Medulla oblongata (tissue), 1 donor: Measurements from ENCODE around the gene INTS15.
"Not testable (repeated sequence)": the region's sequence is repeated elsewhere in the genome, so short reads cannot be mapped to it uniquely, and the experiment has no call there.

ENCODE experiments used
- DNase-seq: peaks from one replicate; pipeline ENCODE4 v3.0.0-alpha.2; 2015; ENCODE audit errors: extremely low spot score

Gene INTS15

DNA sequence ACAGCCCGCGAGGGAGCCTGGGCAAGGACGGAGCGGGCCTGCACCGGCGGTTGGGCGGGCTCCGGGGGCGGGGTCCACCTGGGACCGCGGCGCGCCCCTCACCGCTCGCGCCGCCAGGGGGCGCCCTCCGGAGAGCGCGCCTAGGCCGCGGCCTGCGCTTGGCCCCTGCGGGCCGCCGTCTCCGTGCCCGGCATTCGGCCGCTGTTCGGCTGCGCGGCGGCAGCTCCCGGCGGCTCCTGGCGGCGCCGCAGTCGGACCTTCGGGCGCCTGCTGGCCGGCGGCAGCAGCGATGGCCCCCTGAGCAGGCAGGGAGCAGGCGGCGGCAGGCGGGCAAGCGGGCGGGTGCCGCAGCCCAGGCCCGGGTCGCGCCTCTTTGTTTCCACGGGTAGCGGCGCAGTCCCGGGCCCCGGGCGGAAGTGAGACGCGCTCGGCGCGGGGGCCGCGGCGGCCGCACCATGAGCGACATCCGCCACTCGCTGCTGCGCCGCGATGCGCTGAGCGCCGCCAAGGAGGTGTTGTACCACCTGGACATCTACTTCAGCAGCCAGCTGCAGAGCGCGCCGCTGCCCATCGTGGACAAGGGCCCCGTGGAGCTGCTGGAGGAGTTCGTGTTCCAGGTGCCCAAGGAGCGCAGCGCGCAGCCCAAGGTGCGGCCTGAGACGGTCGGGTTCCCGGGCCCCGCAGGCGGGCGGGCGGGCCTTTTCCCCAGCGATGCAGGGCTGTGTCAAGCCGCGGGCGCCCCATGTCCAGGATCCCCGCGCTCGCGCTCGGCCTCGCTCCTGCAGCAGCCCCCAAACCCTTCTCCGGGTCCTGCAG, at the start of gene INTS15:
Gene INTS15, plus strand, starts transcription at position 193 of the 816 bp plus-strand sequence. Its CDS starts 263 bp downstream, at position 456.
- peak; percentile 62 for DNase-seq

DNA sequence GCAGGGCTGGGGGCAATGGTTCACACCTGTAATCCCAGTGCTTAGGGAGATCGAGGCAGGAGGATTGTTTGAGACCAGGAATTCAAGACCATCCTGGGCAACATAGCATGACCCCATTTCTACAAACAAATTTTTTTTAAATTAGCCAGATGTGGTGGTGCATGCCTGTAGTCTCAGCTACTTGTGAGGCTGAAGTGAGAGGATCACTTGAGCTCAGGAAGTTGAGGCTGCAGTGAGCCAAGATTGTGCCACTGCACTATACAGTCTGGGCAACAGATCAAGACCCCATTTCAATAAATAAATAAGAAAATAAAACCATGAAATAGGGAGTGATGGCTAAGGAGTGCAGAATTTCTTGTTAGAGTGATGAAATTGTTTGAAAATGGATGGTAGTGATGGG, 47.5 kb upstream of the INTS15 start:
- DNase-seq: no peak

DNA sequence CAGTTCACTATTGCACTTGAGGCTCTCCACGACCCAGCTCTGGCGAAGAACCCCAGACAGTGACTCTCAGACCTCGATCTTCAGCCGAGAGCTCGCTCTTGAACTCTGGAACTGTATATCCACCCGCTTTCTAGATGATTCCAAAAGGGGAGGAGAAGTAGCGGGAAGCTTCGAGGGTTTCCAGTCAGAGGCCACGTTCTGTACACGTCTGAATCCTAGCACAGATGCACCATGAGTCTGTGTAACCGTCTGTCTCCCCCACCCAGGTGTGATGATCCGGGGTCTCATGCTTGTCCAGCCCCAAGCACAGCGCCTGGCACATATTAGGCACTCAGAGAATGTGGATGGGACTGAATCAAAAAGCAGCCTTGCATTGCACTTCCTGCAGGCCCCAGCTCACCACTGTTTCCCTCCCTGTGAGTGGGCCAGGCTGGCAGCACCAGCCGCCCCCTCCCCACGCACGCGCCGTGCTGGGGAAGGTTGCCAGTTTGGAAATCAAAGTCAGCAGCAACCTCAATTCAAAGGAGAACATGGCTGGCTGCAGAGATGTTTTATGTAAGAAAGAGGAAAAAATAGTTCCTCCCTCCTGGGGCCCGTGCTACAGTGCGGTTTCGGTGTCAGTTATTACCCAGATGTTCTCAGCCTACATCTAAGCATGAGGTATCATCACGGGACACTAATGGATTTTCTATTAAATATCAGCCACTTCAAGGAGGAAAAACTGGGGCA, 44.3 kb upstream of the INTS15 start:
- no peak for DNase-seq

DNA sequence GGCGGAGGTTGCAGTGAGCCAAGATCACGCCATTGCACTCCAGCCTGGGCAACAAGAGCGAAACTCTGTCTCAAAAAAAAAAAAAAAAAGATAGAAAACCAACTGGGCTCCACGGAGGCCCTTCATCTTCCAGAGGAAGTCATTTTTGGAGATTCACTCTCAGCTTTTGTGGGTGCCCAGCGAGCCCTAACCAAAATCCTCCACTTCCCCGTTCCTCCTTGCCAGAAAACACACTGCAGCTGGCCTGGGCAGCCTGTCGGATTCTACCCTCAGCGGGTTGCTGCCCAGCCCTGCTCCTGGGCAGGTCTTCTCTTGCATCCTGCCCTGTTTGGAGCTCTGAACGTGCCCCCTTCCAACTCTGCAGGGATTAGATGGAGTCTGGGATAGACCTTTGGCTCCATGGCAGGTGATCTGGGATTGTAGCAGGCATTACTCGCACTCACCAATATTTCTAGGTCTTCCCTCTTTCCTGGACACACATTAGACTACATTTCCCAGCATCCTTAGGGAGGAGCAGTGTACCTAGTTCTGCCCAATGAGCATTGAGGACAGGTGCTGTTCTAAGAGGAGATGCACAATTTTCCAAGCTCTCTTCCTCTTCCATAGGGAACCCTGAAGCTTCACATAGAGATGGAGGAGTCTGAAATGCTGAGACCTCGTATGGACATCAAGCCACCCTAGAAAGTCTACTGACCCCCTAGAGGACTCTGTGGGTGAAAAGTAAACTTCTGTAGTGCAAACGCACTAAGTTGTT, 43.1 kb upstream of the INTS15 start:
- no peak for DNase-seq

DNA sequence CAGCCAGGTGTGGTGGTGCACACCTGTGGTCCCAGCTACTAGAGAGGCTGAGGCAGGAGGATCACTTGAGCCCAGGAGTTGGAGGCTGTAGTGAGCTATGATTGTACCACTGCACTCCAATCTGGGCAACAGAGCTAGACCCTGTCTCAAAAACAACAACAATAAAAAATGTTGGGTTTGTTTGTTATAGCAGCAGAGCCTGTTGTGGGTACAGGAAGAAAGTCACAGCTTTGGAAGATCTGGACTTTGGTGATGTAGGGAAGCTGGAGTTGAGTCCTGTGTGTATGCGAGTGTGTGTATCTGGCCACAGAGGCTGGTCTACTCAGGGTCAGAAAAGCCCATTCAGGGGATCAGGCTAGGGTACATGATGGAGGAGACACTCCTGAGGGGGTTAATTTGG, 42.4 kb upstream of the INTS15 start:
- no peak for DNase-seq

DNA sequence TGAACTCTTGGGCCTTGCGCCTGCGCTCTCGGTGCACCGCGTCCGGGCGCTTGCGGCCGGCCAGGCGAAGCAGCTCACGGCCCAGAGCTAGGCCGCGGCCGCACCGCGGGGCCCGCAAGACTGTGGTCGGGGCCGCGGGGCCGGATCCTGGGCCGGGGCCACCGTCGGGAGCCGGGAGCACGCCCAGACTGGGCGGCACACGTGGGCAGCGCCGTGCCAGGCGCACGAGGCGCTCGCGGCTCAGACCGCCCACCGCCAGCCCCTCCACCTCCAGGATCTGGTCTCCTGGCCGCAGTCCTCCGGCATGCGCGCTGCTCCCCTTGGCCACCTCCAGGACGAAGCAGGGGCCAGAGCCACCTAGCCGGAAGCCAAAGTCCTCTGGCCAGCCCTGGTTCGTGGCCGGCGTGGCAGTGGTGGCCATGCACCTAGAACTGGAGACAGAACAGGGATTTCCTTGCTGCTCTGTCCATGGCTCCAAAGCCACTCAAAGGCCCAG, 38.8 kb upstream of the INTS15 start, which contains the start of gene GRID2IP:
Gene GRID2IP, minus strand, starts transcription at position 446 of the 496 bp plus-strand sequence. Its CDS starts 25 bp downstream, at position 421.
- DNase-seq: no peak

DNA sequence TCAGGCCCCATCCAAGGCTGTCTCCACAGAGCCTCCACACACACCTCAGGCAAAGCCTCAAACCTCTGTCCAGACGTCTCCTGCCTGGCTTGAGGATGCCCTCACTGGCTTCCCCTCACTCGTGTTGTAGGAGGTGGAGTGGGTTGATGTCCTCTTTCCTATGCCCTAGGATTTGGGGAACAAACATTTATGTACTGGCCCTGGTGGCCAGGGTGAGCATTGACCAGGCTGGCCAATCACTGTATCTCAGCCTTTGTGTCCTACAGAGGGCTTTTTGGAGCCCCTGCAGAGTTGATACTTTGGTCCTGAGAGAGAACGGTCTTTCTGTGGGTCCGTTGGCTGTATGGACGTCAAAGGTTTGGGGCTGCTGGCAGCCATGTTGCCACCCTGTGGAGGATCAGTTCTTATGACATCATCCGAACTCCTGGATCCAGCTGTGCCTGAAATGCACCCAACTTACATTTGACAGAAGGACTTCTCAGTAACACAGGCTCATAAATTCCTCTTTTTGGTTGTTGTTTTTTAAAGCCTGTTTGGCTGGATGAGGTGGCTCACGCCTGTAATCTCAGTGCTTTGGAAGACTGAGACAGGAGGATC, 36.3 kb upstream of the INTS15 start:
- no peak for DNase-seq

DNA sequence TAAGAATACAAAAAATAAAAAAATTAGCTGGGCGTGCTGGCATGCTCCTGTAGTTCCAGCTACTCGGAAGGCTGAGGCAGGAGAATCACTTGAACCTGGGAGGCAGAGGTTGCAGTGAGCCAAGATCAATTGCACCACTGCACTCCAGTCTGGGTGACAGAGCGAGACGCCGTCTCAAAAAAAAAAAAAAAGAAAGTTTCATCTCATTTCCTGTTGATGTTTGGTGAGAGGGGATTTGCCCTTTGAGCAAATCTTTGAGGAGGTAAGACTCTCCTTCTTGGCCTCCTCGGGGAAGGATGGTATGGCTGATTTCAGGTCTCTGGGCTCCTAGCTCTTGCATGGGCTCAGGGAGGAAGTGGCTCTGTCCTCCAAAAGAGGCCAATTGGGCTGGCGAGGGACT, 35.0 kb upstream of the INTS15 start:
- DNase-seq: no peak

DNA sequence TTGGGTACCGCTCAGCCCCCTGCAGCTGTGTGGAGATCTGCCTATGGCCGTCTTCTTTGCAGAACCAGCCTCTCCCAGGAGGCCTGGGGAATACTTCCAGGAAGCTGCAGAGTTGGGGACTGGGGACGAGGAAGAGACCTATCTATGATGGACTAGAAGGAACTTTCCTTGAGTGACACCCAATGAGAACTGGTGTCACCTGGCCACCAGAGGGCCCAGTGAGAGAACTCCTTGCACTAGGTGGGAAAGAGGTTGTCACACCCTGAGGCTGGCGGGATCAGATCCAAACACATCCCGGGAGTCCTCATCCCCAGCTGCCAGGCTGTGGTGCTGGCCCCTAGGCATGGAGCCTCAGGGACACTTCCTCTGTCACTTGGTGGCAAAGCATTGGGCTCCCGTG, 33.6 kb upstream of the INTS15 start:
- DNase-seq: no peak

DNA sequence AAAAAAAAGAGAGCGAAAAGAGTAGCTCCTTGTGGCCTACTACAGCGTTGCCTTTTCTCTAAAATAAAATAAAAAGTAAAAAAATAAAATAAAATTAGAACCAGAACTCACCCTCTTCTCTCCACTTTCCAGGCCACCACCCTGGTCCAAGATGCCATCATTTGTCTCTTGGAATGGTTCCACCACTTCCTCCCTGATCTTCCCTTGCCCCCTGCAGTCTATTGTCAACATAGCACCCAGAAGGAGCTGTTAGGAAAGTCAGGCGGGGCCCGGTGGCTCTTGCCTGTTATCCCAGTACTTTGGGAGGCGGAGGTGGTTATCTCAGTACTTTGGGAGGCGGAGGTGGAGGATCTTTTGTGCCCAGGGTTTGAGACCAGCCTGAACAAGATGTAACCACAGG, 31.0 kb upstream of the INTS15 start:
- DNase-seq: peak; percentile 54

DNA sequence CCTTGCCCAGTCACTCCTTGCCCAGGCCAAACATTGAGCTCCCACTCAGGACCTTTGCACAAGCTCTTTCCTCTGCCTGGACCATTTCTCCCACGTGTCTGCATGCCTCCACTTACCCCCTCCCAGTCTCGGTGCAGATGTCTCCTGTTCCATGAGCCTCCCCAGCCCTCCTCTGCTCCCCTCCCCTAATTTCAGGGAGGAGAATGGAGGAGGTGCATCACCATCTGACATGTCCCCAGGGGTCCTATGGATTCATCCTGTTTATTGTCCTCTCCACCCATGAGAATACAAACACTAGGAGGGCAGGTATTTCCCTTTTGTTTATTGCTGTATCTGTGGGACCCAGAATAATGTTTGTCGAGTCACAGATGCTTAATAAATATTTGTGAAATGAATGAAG, 29.9 kb upstream of the INTS15 start:
- DNase-seq: no peak

DNA sequence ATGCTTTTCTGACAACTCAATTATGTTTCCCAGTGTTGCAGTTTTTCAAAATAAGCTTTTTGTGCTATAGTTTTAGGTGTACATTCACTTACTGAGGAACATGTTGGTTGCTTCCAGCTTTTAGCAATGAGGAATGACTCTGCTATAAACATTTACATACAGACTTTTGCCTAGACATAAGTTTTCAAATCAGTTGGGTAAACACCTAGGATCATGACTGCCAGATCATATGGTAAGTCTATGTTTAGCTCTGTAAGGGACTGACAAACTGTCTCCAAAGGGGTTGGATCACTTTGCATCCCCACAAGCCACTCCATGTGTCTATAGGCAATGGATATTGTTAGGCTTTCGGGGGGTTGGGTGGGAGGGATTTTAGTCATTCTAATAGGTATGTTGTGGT, 27.7 kb upstream of the INTS15 start:
- DNase-seq: no peak

DNA sequence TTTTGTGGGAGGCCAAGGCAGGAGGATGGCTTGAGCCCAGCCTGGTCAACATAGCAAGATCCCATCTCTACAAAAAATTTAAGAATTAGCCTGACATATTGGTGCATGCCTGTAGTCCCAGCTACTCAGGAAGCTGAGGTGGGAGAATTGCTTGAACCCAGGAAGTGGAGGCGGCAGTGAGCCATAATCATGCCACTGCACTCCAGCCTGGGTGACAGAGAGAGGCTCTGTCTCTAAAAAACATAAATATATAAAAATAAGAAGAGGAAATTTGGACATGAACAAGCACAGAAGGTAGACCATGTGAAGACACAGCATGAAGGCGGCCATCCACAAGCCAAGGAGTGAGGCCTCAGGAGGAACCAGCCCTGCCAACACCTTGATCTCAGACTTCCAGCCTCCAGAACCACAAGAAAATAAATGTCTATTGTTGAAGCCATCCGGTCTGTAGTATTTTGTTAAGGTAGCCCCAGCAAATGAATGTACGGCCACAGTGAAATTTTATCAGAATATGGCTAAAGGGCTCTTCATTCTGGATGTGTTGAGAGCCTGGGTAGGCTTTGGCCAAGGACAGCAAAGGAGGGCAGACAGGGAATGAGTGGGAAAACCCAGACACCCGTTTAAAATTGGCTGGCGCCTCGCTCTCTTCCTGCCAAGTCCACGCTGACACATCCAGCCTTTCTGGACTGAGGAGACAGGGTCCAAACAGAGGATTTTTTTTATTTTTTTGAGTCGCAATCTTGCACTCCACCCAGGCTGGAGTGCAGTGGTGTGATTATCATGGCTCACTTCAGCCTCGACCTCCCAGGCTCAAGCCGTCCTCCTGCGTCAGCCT, 25.7 kb upstream of the INTS15 start:
- peak; percentile 55 for DNase-seq

DNA sequence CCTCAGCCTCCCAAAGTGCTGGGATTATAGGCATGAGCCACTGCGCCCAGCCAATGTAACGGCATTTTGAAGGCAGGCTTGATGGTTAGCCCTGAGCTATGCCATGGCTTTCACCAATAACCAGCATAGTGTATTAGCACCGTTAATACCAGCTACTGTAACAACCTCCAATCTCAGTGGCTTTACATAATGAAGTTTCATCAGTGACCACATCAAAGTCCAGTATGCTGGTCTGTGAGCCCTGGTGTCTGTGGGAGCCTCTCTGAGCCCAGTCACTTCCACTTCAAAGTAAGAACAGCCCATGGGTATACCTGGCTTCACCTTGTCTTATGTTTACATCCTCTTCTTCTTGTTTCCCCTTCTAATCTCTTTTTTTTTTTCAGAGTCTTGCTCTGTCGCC, 24.2 kb upstream of the INTS15 start:
- DNase-seq: no peak

DNA sequence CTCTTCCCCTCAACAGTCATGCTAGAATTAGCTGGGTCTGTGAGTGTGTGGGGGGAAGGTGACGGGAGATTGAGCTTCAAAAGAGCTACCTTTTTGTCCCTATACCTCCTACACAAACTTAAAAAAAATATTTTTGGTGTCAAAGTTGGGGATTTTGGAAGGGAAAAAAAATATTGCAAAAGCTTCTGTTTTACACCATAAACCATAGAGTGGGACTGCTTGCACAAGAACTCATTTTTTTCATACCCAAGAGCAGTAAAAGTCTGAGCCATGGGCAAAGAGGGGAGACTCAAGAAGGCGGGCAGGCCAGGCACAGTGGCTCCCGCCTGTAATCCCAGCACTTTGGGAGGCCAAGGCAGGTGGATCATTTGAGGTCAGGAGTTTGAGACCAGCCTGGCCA, 21.9 kb upstream of the INTS15 start:
- no peak for DNase-seq

DNA sequence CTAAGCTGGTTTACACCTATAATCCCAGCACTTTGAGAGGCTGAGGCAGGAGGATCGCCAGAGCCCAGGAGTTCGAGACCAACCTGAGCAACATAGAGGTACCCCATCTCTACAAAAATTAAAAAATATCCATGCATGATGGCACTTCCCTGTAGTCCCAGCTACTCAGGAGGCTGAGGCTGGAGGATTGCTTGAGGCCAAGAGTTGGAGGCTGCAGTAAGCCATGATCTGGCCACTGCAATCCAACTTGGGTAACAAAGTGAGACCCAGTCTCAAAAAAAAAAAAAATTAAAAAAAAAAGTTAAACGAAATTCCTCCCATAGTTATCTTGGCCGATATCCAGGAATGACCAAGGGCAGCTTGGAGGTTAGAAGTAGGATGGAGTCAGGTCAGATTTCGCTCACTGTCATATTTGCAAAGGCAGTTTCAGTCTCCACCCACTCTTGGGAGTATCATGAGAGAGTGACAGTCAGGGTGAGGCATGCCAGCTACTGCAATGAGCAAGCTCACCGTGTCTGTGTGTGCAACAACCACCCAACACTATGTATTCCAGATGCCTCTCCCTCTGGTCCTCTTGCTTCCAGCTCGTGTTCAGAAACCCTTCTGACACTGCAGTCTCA, 18.6 kb upstream of the INTS15 start:
- no peak for DNase-seq

DNA sequence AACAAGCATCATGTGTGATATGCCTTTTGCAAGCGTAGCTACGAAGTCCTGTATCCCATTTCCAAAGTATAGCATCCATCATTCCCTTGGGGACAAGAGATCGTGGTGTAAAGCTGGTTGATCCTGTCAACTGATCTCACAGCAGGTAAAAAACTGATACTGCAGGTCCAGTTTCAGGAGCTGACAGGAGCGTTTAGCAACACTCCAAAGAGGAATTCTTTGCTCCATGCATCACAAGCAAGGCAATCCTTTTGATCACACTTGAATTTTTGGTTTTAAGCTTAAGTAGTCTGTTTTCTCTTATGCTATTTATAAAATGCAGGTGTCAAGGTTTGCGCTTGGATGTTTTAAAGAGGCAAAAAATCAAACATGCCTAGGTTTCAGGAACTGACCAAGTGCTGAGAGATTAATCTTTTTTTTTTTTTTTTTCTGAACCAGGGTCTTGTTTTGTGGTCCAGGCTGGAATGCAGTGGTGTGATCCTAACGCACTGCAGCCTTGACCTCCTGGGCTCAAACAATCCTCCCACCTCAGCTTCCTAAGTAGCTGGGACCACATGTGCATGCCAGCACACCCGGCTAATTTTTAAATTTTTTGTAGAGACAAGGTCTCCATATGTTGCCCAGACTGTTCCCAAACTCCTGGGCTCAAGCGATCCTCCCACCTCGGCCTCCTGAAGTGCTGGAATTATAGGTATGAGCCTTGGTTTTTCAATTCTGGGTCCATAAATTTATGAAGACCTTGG, 14.4 kb upstream of the INTS15 start:
- DNase-seq: no peak

DNA sequence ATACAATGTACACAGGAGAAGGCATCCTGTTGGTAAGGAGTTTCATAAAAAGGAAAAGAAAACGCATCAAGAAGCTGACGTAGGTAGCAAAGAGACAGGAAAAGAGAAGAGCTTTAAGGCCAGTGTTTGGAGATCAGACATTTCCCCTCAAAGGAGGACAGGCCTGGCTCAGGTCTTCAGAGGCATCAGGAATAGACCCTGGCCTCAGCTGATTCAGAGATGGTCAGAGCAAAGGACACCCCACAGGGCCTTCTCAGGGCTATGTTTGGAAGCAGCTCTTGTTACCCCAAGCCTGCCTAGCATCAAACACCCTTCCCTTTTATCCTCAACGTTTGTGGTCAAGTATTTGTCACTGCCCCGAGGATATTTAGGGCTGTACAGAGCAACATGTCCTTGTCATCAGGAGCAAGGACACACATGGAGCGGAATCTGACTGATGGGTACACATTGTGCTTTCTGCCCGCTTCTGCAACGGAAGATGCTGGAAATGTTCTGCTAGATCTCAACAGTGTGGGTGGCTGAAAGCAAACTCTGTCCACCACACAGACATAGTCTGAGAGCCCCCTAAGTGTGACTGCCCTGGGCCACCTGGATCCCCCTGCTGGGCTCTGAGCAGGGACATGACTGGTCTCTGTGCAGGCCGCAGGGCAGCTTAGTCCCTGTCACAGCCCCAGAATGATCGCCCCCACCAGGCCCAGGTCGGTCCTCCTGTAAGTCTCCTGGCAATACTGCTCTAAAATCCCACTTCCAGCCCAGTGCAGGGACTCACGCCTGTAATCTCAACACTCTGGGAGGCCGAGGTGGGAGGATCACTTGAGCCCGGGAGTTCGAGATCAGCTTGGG, 13.6 kb upstream of the INTS15 start:
- no peak for DNase-seq

DNA sequence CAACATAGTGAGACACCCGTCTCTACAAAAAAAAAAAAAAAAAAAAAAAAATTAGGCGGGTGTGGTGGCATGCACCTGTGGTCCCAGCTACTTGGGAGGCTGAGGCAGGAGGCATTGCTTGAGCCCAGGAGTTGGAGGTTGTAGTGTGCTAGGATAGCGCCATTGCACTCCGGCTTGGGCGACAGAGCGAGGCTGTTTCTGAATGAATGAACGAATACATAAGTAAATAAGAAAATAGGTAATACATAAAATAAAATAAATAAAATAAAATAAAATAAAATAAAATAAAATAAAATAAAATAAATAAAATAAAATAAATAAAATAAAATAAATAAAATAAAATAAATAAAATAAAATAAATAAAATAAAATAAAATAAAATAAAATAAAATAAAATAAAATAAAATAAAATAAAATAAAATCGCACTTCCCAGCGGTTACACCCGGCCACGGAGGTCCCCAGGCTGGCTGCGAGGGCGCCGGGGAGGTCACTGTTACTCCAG, 12.9 kb upstream of the INTS15 start:
- DNase-seq: not testable (repeated sequence)
